Glutamatergic neuron (in vitro differentiated cells): ENCODE measurements around the gene COPS7B. TPM values are rescaled to one million over a fixed set of nuclear protein-coding genes. Genes with fewer than 3 reads are reported as not detected.

Experiments used
- DNase-seq: peaks from one replicate; pipeline ENCODE4 v3.0.0; 2022
- H3K27ac Mint-ChIP-seq: one replicate; pipeline ENCODE4 v1.8.0; 2020; ENCODE audit warnings: mild to moderate bottlenecking, mixed read lengths, inconsistent platforms; ENCODE audit not compliant: unreplicated experiment
- H3K27me3 Mint-ChIP-seq: one replicate; pipeline ENCODE4 v1.8.0; 2020; ENCODE audit warnings: mild to moderate bottlenecking, moderate library complexity, mixed read lengths, inconsistent platforms; ENCODE audit not compliant: unreplicated experiment
- H3K36me3 Mint-ChIP-seq: one replicate; pipeline ENCODE4 v1.8.0; 2020; ENCODE audit warnings: mild to moderate bottlenecking, mixed read lengths, inconsistent platforms; ENCODE audit not compliant: unreplicated experiment
- H3K4me1 Mint-ChIP-seq: one replicate; pipeline ENCODE4 v1.8.0; 2020; ENCODE audit warnings: mild to moderate bottlenecking, low read depth, mixed read lengths, inconsistent platforms; ENCODE audit not compliant: unreplicated experiment
- H3K4me3 Mint-ChIP-seq: one replicate; pipeline ENCODE4 v1.8.0; 2020; ENCODE audit warnings: mild to moderate bottlenecking, mixed read lengths, inconsistent platforms; ENCODE audit not compliant: unreplicated experiment
- H3K9me3 Mint-ChIP-seq: one replicate; pipeline ENCODE4 v1.8.0; 2020; ENCODE audit warnings: mild to moderate bottlenecking, moderate library complexity, mixed read lengths, inconsistent platforms; ENCODE audit not compliant: unreplicated experiment
- total RNA-seq: library from RNA; stranded (reverse); fragmentation: NEBNext Ultra II Directional; extraction: Animal tissue kit (Norgen Biotek cat#: 25700); gene quantifications from one replicate; pipeline ENCODE4 v1.2.1, GENCODE V29; 2021; ENCODE audit not compliant: unreplicated experiment
- TF ChIP-seq, protein P1 (sequence below): fragments of 200-600 bp; sonication (generic); IDR thresholded peaks from one replicate; pipeline ENCODE4 v1.5.0; 2021; ENCODE audit not compliant: partially characterized antibody, unreplicated experiment

COPS7B gene
- total RNA-seq, 1 donor from 2014 or later, result 53.2 TPM

DNA sequence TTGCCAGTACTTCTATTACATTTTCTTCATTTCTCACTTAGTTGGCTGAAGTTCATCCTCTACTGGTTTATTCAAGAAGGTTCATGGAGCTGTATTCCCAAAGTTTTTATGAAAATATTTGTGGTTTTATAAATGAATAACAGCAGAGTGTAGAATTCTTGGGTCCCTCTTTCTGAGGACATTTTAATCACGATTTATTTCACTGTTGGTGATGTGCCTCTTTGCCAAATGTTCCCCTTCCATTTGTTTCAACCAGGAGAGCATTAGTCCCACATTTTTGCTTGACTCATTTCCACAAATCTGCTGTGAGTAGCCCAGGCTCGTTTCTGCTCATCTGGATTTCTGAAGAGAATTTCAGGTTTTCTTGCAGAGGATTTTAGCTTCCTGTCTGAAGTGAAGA, 20.8 kb downstream of the COPS7B start:
- Mint-ChIP-seq H3K4me3 (no peak overlapping the region), H3K9me3 (peaks cover 2% of the 10 kb centered on the region), H3K27ac (no peak overlapping the region), H3K27me3 (no peaks in the 10 kb centered on the region), H3K4me1 (peaks cover 9% of the 10 kb centered on the region), H3K36me3 (no peaks in the 10 kb centered on the region)
- TF ChIP-seq, protein P1, sequence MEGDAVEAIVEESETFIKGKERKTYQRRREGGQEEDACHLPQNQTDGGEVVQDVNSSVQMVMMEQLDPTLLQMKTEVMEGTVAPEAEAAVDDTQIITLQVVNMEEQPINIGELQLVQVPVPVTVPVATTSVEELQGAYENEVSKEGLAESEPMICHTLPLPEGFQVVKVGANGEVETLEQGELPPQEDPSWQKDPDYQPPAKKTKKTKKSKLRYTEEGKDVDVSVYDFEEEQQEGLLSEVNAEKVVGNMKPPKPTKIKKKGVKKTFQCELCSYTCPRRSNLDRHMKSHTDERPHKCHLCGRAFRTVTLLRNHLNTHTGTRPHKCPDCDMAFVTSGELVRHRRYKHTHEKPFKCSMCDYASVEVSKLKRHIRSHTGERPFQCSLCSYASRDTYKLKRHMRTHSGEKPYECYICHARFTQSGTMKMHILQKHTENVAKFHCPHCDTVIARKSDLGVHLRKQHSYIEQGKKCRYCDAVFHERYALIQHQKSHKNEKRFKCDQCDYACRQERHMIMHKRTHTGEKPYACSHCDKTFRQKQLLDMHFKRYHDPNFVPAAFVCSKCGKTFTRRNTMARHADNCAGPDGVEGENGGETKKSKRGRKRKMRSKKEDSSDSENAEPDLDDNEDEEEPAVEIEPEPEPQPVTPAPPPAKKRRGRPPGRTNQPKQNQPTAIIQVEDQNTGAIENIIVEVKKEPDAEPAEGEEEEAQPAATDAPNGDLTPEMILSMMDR, result no peak
- DNase-seq, result no peak

DNA sequence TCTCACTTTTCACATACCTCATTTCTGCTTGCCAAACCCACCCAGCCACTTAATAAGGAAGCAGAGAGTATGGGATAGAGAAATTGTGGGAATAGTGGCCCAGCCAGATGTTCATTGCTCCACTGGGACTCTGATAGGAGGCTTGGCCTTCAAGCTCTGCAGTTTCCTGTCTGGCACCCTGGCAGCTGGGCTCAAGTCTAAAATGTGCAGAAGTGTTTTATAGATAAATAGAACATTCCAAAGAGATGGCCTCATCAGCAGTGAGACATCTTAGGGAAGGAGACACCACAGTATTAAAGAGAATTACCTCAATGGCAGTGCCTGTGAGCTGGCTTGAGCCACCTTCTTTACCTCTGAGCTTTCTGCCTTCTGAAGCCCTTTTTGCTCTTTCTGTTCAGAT, 24.7 kb downstream of the COPS7B start:
- Mint-ChIP-seq H3K36me3 (peaks cover 25% of the 10 kb centered on the region), H3K27ac (no peak overlapping the region), H3K4me3 (no peak overlapping the region), H3K9me3 (peaks cover 5% of the 10 kb centered on the region), H3K27me3 (no peaks in the 10 kb centered on the region), H3K4me1 (no peaks in the 10 kb centered on the region)
- no peak for DNase-seq
- TF ChIP-seq, protein P1, result no peak

DNA sequence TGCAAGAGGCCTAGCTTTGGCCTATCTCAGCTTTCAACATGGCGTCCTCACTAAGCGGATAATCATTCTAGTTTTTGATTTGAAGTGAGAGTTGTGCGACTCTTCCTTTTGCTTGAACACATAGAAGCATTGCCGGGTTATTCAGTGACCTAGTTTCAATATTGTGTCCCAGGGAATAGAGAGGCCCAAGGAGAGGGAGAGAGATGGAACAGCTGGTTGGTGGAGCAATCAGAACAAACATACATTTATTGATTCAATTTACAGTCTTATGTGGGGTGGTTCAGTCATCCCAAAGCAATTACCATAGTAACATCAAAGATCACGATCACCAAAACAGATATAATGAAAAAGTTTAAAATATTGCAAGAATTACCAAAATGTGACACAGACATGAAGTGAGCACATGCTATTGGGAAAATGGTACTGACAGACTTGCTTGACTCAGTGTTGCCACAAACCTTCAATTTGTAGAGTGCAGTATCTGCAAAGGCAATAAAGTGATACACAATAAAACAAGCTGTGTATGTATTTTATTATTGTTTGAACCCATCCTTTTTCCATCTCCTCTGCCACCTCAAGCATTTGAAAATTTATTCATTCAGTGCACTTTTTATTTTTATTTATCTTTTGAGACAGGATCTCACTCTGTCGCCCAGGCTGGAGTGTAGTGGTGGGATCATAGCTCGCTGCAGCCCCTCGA, 30.2 kb downstream of the COPS7B start:
- H3K36me3 Mint-ChIP-seq, result peaks cover 31% of the 10 kb centered on the region
- no peaks in the 10 kb centered on the region for H3K4me1 Mint-ChIP-seq
- no peak for DNase-seq
- TF ChIP-seq, protein P1, result no peak
- H3K9me3 Mint-ChIP-seq, result peaks cover 7% of the 10 kb centered on the region
- peaks cover 2% of the 10 kb centered on the region for H3K27me3 Mint-ChIP-seq
- no peak overlapping the region for H3K27ac Mint-ChIP-seq
- no peak overlapping the region for H3K4me3 Mint-ChIP-seq

DNA sequence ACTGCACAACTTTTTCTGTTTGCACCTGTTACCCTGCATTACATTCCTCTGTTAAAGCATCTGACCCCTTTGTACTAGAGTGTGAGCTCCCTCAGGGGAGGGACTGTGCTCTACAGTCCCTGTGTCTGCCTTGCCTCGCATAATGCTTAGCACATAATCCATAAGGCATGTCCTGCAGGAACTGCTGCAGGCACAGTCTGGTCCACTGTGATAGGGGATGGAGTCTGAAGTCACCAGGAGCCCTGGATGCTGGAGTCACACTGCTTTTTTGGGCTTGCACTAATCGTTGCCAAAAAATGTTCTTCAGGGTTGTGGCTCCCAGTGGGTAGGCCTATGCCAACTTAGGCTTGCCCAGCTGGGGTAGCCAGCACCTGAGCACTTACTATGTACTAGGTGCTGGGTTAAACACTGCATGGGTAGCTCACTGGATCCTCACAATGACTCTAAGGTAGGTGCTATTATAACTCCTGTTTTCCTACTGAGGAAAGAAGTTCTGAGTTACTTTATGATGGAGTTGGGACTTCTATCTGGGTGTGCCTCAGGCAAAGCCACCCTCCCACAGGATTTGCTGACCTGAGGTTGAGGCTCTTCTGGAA, 33.3 kb downstream of the COPS7B start:
- Mint-ChIP-seq H3K9me3 (peaks cover 9% of the 10 kb centered on the region), H3K27ac (no peak overlapping the region), H3K4me1 (no peaks in the 10 kb centered on the region), H3K36me3 (peaks cover 23% of the 10 kb centered on the region), H3K4me3 (no peak overlapping the region), H3K27me3 (peaks cover 2% of the 10 kb centered on the region)
- TF ChIP-seq, protein P1, result no peak
- no peak for DNase-seq

DNA sequence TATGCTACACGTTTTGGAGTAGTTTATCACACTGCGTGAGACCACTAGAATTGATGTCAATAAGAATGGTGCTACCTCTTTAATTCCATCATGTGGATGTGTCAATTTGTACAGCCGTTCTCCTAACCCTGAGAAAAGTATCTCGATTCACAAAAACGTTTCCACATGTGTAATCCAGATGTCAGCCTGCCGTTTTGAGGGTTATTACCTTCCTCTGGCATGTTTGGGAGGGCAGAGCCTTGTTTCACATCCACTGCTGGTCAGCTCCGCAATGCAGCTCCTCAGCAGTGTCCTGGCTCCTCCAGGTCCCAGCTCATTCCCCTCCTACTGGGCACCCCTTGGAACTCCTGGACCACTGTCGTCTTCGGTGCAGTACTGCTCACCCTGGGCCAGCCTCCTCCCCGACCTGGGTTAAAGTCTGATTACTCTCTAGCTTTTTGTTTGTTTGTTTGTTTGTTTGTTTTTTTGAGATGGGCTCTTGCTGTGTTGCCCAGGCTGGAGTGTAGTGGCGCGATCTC, 34.6 kb downstream of the COPS7B start:
- H3K36me3 Mint-ChIP-seq, result peaks cover 12% of the 10 kb centered on the region
- H3K27ac Mint-ChIP-seq, result no peak overlapping the region
- no peak overlapping the region for H3K4me3 Mint-ChIP-seq
- H3K9me3 Mint-ChIP-seq, result peaks cover 6% of the 10 kb centered on the region
- H3K27me3 Mint-ChIP-seq, result peaks cover 2% of the 10 kb centered on the region
- no peak for DNase-seq
- TF ChIP-seq, protein P1, result no peak
- no peaks in the 10 kb centered on the region for H3K4me1 Mint-ChIP-seq
